Neural cell (in vitro differentiated cells): ENCODE data around the gene SMAD5. TPM values are rescaled to one million over a fixed set of nuclear protein-coding genes. Genes with fewer than 3 reads are reported as not detected.

ENCODE experiments used
- H2AFZ ChIP-seq: fragments of 200-600, 300-800 bp; sonication (generic), shearing (Covaris generic); 2 replicates; pipeline ENCODE4 v1.6.0; 2014; ENCODE audit warnings: low read depth, mild to moderate bottlenecking, antibody characterized with exemption, low read length, moderate library complexity
- H3F3A ChIP-seq: fragments of 200-600 bp; shearing (Covaris generic); 2 replicates; pipeline ENCODE4 v1.6.1; 2016; ENCODE audit warnings: mild to moderate bottlenecking, moderate library complexity, mixed read lengths, antibody characterized with exemption, low read length; ENCODE audit not compliant: insufficient read depth, poor library complexity, severe bottlenecking
- H3K27ac ChIP-seq: fragments of 200-600, 300-800 bp; sonication (generic), shearing (Covaris generic); 2 replicates; pipeline ENCODE4 v1.5.1; 2014; ENCODE audit warnings: mild to moderate bottlenecking, low read length, moderate library complexity
- H3K27me3 ChIP-seq: fragments of 300-800, 200-600 bp; sonication (generic), shearing (Covaris generic); 2 replicates; pipeline ENCODE4 v1.6.0; 2014; ENCODE audit warnings: mild to moderate bottlenecking, low read depth, low read length, moderate library complexity; ENCODE audit not compliant: insufficient read depth
- H3K36me3 ChIP-seq: fragments of 300-800, 200-600 bp; sonication (generic), shearing (Covaris generic); 2 replicates; pipeline ENCODE4 v1.5.1; 2014; ENCODE audit warnings: mild to moderate bottlenecking, antibody characterized with exemption, low read length, moderate library complexity; ENCODE audit not compliant: insufficient read depth
- H3K4me2 ChIP-seq: fragments of 300-800, 200-600 bp; sonication (generic), shearing (Covaris generic); 2 replicates; pipeline ENCODE4 v1.6.0; 2014; ENCODE audit warnings: mild to moderate bottlenecking, low read length
- H3K4me3 ChIP-seq: fragments of 300-800, 200-600 bp; sonication (generic), shearing (Covaris generic); 2 replicates; pipeline ENCODE4 v1.5.1; 2014; ENCODE audit warnings: mild to moderate bottlenecking, low read length, moderate library complexity
- H3K79me2 ChIP-seq: fragments of 200-600 bp; shearing (Covaris generic); replicated peaks from 2 replicates; pipeline ENCODE4 v1.6.0; 2014; ENCODE audit warnings: mild to moderate bottlenecking, low read length, moderate library complexity; ENCODE audit not compliant: insufficient read depth
- H3K9ac ChIP-seq: fragments of 300-800, 200-600 bp; sonication (generic), shearing (Covaris generic); 2 replicates; pipeline ENCODE4 v1.6.1; 2016; ENCODE audit warnings: mild to moderate bottlenecking, low read length, mixed read lengths
- H3K9me2 ChIP-seq: fragments of 200-600 bp; shearing (Covaris generic); 2 replicates; pipeline ENCODE4 v1.6.1; 2016; ENCODE audit warnings: mild to moderate bottlenecking, low read length, mixed read lengths; ENCODE audit not compliant: insufficient read depth
- H3K9me3 ChIP-seq: fragments of 200-600, 300-800 bp; sonication (generic), shearing (Covaris generic); 2 replicates; pipeline ENCODE4 v1.6.1; 2016; ENCODE audit warnings: mild to moderate bottlenecking, mixed run types, low read length, moderate library complexity, mixed read lengths
- H4K20me1 ChIP-seq: fragments of 200-600 bp; shearing (Covaris generic); 2 replicates; pipeline ENCODE4 v1.6.1; 2016; ENCODE audit warnings: mild to moderate bottlenecking, mixed run types; ENCODE audit not compliant: insufficient read depth
- CTCF ChIP-seq: fragments of 450-650 bp; IDR thresholded peaks from 2 replicates; pipeline ENCODE4 v1.5.1; 2014; ENCODE audit warnings: antibody characterized with exemption, mild to moderate bottlenecking, moderate library complexity; ENCODE audit not compliant: poor library complexity, severe bottlenecking
- EP300 ChIP-seq: fragments of 450-650 bp; conservative IDR thresholded peaks from 2 replicates; pipeline ENCODE4 v1.6.1; 2014; ENCODE audit warnings: antibody characterized with exemption, mild to moderate bottlenecking, moderate library complexity; ENCODE audit not compliant: poor library complexity, severe bottlenecking
- EZH2 ChIP-seq: fragments of 200-600, 300-800 bp; shearing (Covaris generic), sonication (generic); IDR thresholded peaks from 2 replicates; pipeline ENCODE4 v1.6.1; 2014; ENCODE audit warnings: antibody characterized with exemption, low read length, borderline replicate concordance, mild to moderate bottlenecking; ENCODE audit not compliant: insufficient read depth, poor library complexity, severe bottlenecking
- MXI1 ChIP-seq: fragments of 450-650 bp; conservative IDR thresholded peaks from 2 replicates; pipeline ENCODE4 v1.6.1; 2014; ENCODE audit warnings: antibody characterized with exemption, mild to moderate bottlenecking; ENCODE audit not compliant: poor library complexity, severe bottlenecking
- POLR2AphosphoS5 ChIP-seq: IDR thresholded peaks from 2 replicates; pipeline ENCODE4 v1.6.1; 2012
- RAD21 ChIP-seq: fragments of 450-650 bp; conservative IDR thresholded peaks from 2 replicates; pipeline ENCODE4 v1.6.1; 2014; ENCODE audit warnings: antibody characterized with exemption, mild to moderate bottlenecking, moderate library complexity
- REST ChIP-seq: IDR thresholded peaks from 2 replicates; pipeline ENCODE4 v1.6.1; 2012; ENCODE audit warnings: borderline replicate concordance
- SMC3 ChIP-seq: fragments of 450-650 bp; conservative IDR thresholded peaks from 2 replicates; pipeline ENCODE4 v1.6.1; 2014; ENCODE audit warnings: antibody characterized with exemption, mild to moderate bottlenecking, moderate library complexity; ENCODE audit not compliant: poor library complexity
- TAF1 ChIP-seq: IDR thresholded peaks from 2 replicates; pipeline ENCODE4 v1.6.1; 2012; ENCODE audit warnings: low read depth
- polyA plus RNA-seq: library from polyadenylated mRNA; depleted of rRNA; stranded (reverse); fragments of >200 nt; gene quantifications from 2 replicates; pipeline ENCODE4 v1.2.3, GENCODE V29; 2014

The SMAD5 gene
- polyA plus RNA-seq, 1 donor from 2014 or later, result 26.3 TPM

GRCh38 chr5:136109453-136110135, 23.1 kb upstream of the SMAD5 start:
- Histone ChIP-seq H3K79me2 (no peaks in the 10 kb centered on the region), H3K9me2 (no peaks in the 10 kb centered on the region), H3K27me3 (no peaks in the 10 kb centered on the region), H3K9ac (no peak overlapping the region), H2AFZ (no peak overlapping the region), H3K27ac (no peak overlapping the region), H3K4me3 (no peak overlapping the region), H3K36me3 (no peaks in the 10 kb centered on the region), H3K4me2 (no peak overlapping the region), H3K9me3 (no peaks in the 10 kb centered on the region), H3F3A (no peaks in the 10 kb centered on the region), H4K20me1 (no peaks in the 10 kb centered on the region)
- TF ChIP-seq POLR2AphosphoS5 (no peak), EP300 (no peak), SMC3 (no peak), CTCF (no peak), MXI1 (no peak), RAD21 (no peak), TAF1 (no peak), EZH2 (no peak), REST (no peak)

- H4K20me1 ChIP-seq, result no peaks in the 10 kb centered on the region
- no peak overlapping the region for H2AFZ ChIP-seq
- H3K27me3 ChIP-seq, result no peaks in the 10 kb centered on the region
- H3K9me2 ChIP-seq, result no peaks in the 10 kb centered on the region
- H3K4me3 ChIP-seq, result no peak overlapping the region
- H3K36me3 ChIP-seq, result no peaks in the 10 kb centered on the region
- TF ChIP-seq POLR2AphosphoS5 (no peak), REST (no peak), TAF1 (no peak), RAD21 (no peak), EZH2 (no peak), SMC3 (no peak), CTCF (no peak), MXI1 (no peak), EP300 (no peak)
- no peak overlapping the region for H3K27ac ChIP-seq
- H3K4me2 ChIP-seq, result no peak overlapping the region
- H3F3A ChIP-seq, result no peaks in the 10 kb centered on the region
- no peaks in the 10 kb centered on the region for H3K9me3 ChIP-seq
- no peaks in the 10 kb centered on the region for H3K79me2 ChIP-seq
- H3K9ac ChIP-seq, result no peak overlapping the region
Measured at GRCh38 chr5:136113606-136114005, 19.0 kb upstream of the SMAD5 start.
